Measurements from ENCODE around the gene SH2D7.

Gene SH2D7

GRCh38 chr15:78092261-78093041 is at the start of gene SH2D7:
TSS of gene SH2D7 (plus strand) at chr15:78092561. CDS start at chr15:78092585, 24 bp downstream.
- no peak for DNase-seq (ENCODE audit: low read depth in 2 of 2)

GRCh38 chr15:78044407-78045155 is 47.8 kb upstream of the SH2D7 start:
- no peak for DNase-seq (ENCODE audit: low read depth in 2 of 2)

GRCh38 chr15:78045189-78045588 is 47.2 kb upstream of the SH2D7 start:
- no peak for DNase-seq (ENCODE audit: low read depth in 2 of 2)

GRCh38 chr15:78046796-78047341 is 45.5 kb upstream of the SH2D7 start:
- DNase-seq (ENCODE audit: low read depth in 2 of 2) = no peak

DNA sequence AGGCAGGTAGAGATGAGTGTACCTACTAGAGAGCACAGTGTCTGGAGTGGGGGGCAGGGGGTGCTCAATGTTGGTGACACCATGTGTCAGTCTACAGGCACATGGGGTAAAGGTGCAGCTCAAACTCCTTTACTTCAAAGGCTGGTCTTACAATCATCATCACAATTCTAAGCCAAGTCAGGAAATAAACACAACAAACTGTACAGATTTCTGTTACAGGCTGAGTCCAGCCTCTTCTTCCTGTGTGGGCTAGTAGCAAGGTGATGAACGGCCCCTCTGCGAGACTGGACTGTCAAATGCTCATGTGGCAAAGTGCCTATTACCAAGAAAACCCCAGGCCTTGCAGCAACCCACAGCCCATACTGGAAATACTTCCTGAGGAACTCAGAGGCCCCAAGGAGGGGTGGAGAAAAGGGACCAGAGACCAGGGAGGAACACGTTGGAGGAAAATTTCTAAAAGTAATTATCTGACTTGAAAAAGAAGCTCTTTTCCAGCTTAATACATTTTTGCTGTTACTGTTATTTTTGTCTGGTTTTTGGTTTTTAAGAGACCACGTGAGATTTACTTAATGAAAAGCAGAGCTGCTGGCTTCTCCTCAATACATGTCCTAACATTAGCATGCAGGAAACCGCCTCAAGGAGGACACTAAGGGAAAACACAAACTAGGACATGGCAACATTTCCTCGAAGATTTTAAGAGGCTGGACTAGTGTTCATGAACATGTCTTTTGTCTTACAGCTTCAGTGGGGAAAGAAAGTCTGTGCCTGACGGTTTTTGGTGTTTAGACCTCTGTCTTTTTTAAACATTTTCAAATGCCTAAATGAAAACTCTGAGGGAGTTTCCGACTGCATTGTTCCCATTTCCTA is 44.4 kb upstream of the SH2D7 start:
- peak; percentile 64 to 67 for DNase-seq (ENCODE audit: low read depth in 2 of 2)

DNA sequence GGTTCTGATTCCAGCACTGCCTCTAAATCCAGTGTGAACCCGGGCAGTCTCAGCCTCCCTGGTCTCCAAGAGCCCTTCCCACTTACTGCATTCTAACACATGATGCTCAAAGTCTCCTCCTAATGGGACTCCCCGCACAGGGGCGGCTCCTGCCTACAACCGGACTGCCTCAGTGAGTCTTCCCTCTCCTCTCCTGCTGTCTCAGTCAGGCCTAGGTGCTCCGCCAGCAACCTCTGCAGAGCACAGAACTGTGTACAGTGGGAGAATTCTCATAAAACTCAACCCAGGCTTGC is 43.8 kb upstream of the SH2D7 start:
- DNase-seq (ENCODE audit: low read depth in 2 of 2) = no peak

DNA sequence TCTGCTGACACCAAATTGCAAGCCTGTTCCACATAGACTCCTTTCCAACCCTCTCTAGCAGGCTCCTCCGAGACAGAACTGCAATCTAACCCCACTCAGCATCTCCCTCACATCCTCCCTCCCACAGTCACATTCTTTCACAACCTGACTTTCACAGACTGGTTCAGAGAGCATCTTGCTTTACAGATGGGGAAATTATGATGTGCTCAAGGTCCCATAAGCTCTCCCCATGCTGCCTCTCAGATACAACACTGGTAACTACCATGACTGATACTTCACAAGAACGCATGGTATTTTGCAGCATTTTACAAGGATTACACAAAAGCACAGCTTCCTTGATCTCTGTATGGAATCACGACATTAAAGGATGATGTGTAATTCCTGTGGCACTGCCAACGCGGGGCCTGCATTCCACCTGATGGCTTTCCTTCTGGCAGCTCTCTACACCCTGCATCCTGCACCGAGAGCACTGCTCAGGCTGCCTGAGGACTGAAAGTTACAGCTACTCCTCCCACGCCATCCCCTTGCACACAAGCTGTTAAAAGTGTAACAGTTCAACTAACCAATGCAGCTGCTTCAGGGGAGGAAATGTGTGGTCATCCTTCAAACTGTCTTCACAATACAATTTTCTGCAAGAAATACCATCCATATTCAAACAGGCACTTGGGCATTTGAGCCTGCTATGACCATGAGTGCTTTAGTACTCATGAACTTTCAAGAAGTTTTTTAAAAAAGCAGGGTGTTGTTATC is 42.5 kb upstream of the SH2D7 start:
- DNase-seq (ENCODE audit: low read depth in 2 of 2) = peak; percentile 70 to 73

DNA sequence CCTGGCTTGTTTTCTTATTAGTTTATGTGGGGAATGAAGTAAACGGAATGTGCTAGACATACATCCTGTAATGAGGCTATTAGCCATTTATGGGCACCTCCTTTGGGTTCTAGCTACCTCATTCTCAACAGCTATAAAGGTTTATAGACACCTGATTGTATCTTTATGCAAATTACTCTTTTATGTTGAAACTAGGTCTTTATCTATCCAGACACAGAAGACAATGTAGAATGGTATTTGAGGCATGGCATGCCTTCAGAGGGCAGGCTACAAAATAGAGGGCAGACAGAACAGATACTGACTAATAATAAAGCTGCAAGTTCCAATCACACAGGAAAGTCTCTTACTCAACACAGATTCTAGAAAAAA is 41.9 kb upstream of the SH2D7 start:
- no peak for DNase-seq (ENCODE audit: low read depth in 2 of 2)

- DNase-seq (ENCODE audit: low read depth in 2 of 2) = no peak
These were observed 41.5 kb upstream of the SH2D7 start for GRCh38 chr15:78050826-78051225.

DNA sequence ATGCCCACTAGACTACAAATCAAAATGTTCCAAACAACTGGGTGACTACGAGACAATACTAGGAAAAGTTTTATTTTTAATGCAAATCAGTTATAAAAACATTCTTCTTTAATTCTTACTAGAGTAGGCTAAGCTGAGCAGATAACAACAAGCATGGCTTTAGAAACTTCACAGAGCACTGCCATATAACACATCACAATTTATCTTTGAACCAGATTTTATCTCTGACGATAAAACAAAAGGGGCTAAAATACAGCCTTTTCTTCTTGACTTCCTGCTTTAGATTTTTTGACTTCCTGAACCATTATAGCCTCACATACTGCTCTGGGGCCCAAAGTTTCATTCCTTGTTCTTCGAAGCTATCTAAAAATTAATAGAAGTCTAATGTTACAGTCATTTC is 40.8 kb upstream of the SH2D7 start:
- no peak for DNase-seq (ENCODE audit: low read depth in 2 of 2)

DNA sequence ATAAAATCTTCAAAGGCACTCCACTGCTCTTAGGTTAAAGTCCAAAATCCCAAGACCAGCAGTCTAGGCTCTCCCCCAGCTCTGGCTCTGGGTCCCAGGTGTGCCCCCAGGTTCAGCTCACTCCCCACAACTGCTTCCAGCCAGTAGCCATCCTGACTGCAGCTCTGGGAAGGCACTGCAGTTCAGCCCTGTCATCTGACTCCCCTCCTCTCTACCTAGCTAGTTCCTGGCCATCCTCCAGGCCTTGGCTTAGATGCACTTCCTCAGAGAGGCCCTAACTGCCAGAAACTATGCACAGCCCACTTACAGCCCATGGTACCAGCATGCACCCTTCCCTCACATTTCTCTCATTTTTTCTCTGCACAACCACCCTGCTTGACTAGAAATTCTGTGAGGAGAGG is 40.4 kb upstream of the SH2D7 start:
- DNase-seq (ENCODE audit: low read depth in 2 of 2) = no peak

- DNase-seq (ENCODE audit: low read depth in 2 of 2) = no peak
These were observed 39.8 kb upstream of the SH2D7 start for GRCh38 chr15:78052545-78052944.

GRCh38 chr15:78054518-78054917 is 37.8 kb upstream of the SH2D7 start:
- DNase-seq (ENCODE audit: low read depth in 2 of 2) = no peak

GRCh38 chr15:78054966-78055365 is 37.4 kb upstream of the SH2D7 start:
- DNase-seq (ENCODE audit: low read depth in 2 of 2) = no peak

GRCh38 chr15:78055919-78056713 is 36.2 kb upstream of the SH2D7 start:
- no peak for DNase-seq (ENCODE audit: low read depth in 2 of 2)

DNA sequence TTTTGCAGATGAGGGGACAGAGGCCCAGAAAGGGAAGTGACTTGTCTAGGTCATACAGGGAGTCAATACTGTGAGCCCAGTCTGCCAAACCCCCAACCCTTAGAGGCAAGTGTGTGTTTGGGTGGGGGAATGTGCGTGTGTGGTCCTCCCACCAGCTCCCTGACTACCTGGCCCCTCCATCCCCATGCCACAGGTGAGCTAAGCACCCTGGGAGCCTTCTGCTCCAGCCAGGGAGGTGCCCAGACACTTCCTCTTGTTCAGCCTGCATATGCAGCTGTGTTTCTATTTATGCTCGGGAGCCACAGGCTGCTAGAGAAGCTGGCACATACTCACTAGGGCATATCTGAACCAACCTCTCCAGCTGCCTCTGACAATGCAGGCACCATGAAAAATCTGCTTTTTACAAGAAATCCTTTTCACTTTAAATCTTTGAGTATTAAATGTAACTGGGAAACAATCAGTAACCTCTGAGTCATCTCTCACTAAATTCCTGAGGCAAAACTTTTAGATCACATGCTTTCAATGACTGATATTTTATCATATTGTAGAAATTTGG is 35.6 kb upstream of the SH2D7 start:
- DNase-seq (ENCODE audit: low read depth in 2 of 2) = no peak

GRCh38 chr15:78057803-78058202 is 34.6 kb upstream of the SH2D7 start:
- no peak for DNase-seq (ENCODE audit: low read depth in 2 of 2)

DNA sequence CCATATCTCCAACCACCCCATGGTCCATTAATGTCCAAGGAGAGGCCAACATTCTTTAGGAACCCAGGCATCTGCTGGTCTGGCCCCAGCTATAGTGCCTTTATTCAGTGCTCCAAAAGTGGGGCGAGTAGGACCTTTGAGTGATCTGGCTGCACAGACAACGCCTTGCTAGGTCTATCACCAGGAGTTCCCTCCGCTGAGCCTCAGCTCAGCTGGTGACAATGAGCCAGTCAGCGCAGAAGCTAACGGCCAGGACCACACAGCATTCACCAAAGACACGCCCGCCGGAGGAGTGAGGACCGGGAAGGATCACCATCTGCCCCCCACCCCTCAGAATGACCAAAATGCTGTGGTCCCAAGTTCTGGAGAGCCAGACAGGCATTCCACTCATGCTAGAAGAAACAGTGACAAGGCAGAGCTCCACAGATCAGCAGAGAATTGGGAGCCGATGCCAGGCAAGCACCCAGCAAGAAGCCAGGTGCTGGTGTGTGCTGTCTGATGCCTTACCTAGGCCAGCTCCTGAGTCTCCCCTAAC is 33.9 kb upstream of the SH2D7 start:
- DNase-seq (ENCODE audit: low read depth in 2 of 2) = no peak

GRCh38 chr15:78059110-78059839 is 33.1 kb upstream of the SH2D7 start:
- DNase-seq (ENCODE audit: low read depth in 2 of 2) = no peak

Measured in fibroblast of skin of left quadriceps (primary cell).